Esophagus squamous epithelium (tissue), 4 donors: Measurements from ENCODE around the gene ANTXR1.

Experiments
- CTCF ChIP-seq, 6 experiments: fragments of 450-650 bp in 4 of 6; fragments of 200-600 bp in 2 of 6; sonication (generic) in 2 of 6; IDR thresholded peaks; one replicate each; pipeline ENCODE4 v1.5.1; 2016 to 2019; ENCODE audit warnings: antibody characterized with exemption in 6 of 6, mild to moderate bottlenecking in 4 of 6, moderate library complexity in 4 of 6
- POLR2A ChIP-seq, 4 donors: fragments of 450-650 bp; IDR thresholded peaks; one replicate each; pipeline ENCODE4 v1.6.1; 2017; ENCODE audit warnings: antibody characterized with exemption in 4 of 4, mild to moderate bottlenecking in 4 of 4, moderate library complexity in 3 of 4

- TF ChIP-seq CTCF (IDR thresholded peaks at IDR 0.05) (no peak), POLR2A (IDR thresholded peaks at IDR 0.05) (no peak)
Observed at GRCh38 chr2:69243652-69244051, 230.7 kb downstream of the ANTXR1 start.
